Loucy (cell line): ENCODE results near the gene TBX21.

Experiments used
- EZH2phosphoT487 ChIP-seq: fragments of 200-600 bp; IDR thresholded peaks from 2 replicates; pipeline ENCODE4 v1.6.1; 2018; ENCODE audit warnings: antibody characterized with exemption, mild to moderate bottlenecking, moderate library complexity, borderline replicate concordance
- TF ChIP-seq, protein P1 (sequence below): fragments of 200-600 bp; sonication (generic); conservative IDR thresholded peaks from 2 replicates; pipeline ENCODE4 v1.5.1; 2014; ENCODE audit warnings: mild to moderate bottlenecking, antibody characterized with exemption, low read length

DNA sequence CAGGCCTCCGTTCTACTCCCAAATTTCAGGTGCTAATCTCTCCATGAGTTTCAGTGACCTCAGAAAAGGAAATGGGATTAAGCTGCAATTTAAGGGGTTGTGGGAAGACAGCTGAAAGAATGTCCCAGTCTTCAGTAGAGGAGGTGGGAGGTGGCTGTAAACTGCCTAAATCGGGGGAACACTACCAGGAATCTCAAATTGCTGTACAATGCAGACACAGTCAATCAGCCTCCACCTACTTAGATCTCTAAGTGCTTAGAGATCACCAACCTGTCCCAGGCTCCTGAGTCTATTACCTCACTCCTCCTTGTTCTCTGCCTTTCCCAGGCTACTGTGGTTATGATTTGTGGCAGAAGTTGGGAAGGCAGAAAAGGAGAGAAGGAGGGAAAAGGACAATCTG is 8.3 kb upstream of the TBX21 start:
- TF ChIP-seq, protein P1, sequence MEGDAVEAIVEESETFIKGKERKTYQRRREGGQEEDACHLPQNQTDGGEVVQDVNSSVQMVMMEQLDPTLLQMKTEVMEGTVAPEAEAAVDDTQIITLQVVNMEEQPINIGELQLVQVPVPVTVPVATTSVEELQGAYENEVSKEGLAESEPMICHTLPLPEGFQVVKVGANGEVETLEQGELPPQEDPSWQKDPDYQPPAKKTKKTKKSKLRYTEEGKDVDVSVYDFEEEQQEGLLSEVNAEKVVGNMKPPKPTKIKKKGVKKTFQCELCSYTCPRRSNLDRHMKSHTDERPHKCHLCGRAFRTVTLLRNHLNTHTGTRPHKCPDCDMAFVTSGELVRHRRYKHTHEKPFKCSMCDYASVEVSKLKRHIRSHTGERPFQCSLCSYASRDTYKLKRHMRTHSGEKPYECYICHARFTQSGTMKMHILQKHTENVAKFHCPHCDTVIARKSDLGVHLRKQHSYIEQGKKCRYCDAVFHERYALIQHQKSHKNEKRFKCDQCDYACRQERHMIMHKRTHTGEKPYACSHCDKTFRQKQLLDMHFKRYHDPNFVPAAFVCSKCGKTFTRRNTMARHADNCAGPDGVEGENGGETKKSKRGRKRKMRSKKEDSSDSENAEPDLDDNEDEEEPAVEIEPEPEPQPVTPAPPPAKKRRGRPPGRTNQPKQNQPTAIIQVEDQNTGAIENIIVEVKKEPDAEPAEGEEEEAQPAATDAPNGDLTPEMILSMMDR, result no peak
- TF ChIP-seq EZH2phosphoT487, result no peak
